ENCODE results near the gene RPLP1. TPM values are rescaled to one million over a fixed set of nuclear protein-coding genes. Genes with fewer than 3 reads are reported as not detected.

RPLP1 gene
- total and polyA plus RNA-seq, 9 donors: 175 to 3,255 (median 2,320) TPM

GRCh38 chr15:69480932-69481331 lies 28.3 kb downstream of the RPLP1 start:
- no peak for TF ChIP-seq EP300 (IDR thresholded peaks at IDR 0.05)
- no peak for TF ChIP-seq POLR2A (IDR thresholded peaks at IDR 0.05)
- no peak for TF ChIP-seq CTCF (IDR thresholded peaks at IDR 0.05)
- Histone ChIP-seq H3K27me3 (no peaks in the 10 kb centered on the region), H3K4me1 (ENCODE audit: insufficient read depth) (no peaks in the 10 kb centered on the region), H3K9me3 (no peaks in the 10 kb centered on the region), H3K4me3 (no peak overlapping the region), H3K27ac (no peak overlapping the region), H3K36me3 (no peaks in the 10 kb centered on the region)
- WGBS, 3 donors: 88 to 91% (median 88%) methylated on average over 3 of the region's 3 CpGs
- intact Hi-C loops (cut with DNase I): loop anchor here in 1 of 4 donors (10.0 kb wide), 1 partner anchor 774 kb away; no protein-coding TSS in a partner anchor
- DNase-seq: no peak

DNA sequence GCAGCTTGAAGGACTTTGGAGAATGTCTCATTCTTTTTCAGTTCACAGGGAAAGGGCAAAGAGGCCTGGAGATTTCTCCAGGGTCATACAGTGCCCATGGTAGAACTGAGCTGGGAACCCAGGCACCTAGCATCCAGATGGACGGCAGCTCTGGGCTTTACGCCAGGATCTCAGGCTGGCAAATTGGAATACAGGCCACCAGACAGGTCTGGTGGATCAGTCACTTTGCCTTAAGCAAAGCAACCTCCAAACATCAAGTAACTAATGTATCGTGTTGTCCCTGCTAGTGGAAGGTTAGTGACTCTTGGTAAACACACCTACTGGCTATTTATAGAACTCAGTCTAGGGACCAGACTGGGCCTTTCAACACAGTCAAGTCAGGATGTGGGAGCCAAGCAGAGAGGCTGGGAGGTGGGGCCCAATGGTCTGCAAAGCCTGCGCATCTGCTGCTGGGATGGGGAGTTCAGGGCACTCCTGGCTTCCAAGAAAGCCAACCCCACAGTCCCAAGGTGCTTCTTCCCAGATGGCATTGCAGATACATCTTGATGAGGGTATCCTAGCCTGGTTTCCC lies 30.2 kb downstream of the RPLP1 start:
- no peak overlapping the region for H3K27ac ChIP-seq
- DNase-seq: no peak
- H3K36me3 ChIP-seq: no peaks in the 10 kb centered on the region
- H3K27me3 ChIP-seq: no peaks in the 10 kb centered on the region
- 92 to 98% (median 93%) methylated on average over 4 of the region's 4 CpGs for WGBS, 3 donors
- H3K4me3 ChIP-seq: no peak overlapping the region
- no peak for TF ChIP-seq EP300 (IDR thresholded peaks at IDR 0.05)
- no peak for TF ChIP-seq POLR2A (IDR thresholded peaks at IDR 0.05)
- no peak for TF ChIP-seq CTCF (IDR thresholded peaks at IDR 0.05)
- no peaks in the 10 kb centered on the region for H3K4me1 ChIP-seq (ENCODE audit: insufficient read depth)
- no peaks in the 10 kb centered on the region for H3K9me3 ChIP-seq
- intact Hi-C loops (cut with DNase I): loop anchor here in 1 of 4 donors (10.0 kb wide), 1 partner anchor 772 kb away; no protein-coding TSS in a partner anchor

GRCh38 chr15:69484837-69485236 lies 32.2 kb downstream of the RPLP1 start:
- intact Hi-C loops (cut with DNase I): loop anchor here in 1 of 4 donors (10.0 kb wide), 1 partner anchor 770 kb away; no protein-coding TSS in a partner anchor
- no peaks in the 10 kb centered on the region for H3K36me3 ChIP-seq
- H3K4me1 ChIP-seq (ENCODE audit: insufficient read depth): peaks cover 6% of the 10 kb centered on the region
- H3K4me3 ChIP-seq: no peak overlapping the region
- DNase-seq: no peak
- 74 to 77% (median 74%) methylated on average over 6 of the region's 6 CpGs for WGBS, 3 donors
- H3K27me3 ChIP-seq: no peaks in the 10 kb centered on the region
- TF ChIP-seq POLR2A (IDR thresholded peaks at IDR 0.05) (no peak), EP300 (IDR thresholded peaks at IDR 0.05) (no peak), CTCF (IDR thresholded peaks at IDR 0.05) (no peak)
- no peaks in the 10 kb centered on the region for H3K9me3 ChIP-seq
- H3K27ac ChIP-seq: no peak overlapping the region

DNA sequence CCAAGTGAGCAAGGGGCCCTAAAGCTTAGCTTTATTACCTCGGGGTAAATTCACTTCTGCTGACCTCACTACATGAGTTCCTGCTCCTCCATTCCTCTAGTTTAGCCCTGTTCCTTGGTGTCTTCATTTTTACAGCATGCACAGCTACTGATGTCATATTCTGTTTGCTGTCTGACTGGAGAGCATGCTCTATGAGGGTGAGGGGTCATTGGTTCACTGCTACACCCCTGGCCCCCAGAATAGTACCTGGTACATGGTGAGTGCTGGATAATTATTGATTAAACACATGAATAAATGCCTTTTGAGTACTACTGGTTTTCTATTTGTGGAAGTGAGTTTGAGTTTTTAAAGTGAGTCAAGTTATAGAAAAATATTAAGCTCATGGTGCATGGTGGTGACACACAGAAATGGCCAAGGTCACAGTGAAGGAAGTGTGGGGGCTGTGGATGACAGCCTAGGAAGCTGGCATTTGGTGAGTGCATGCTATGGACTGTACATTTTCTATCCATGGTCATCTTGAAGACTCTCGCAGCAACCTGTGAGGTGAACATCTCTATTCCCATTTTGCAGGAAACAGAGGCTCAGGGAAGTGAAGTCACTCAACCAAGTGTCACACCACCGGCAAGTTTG lies 34.0 kb downstream of the RPLP1 start:
- DNase-seq: no peak
- no peaks in the 10 kb centered on the region for H3K27me3 ChIP-seq
- H3K27ac ChIP-seq: no peak overlapping the region
- H3K4me1 ChIP-seq (ENCODE audit: insufficient read depth): peaks cover 10% of the 10 kb centered on the region
- no peaks in the 10 kb centered on the region for H3K36me3 ChIP-seq
- no peak for TF ChIP-seq EP300 (IDR thresholded peaks at IDR 0.05)
- TF ChIP-seq CTCF (IDR thresholded peaks at IDR 0.05): no peak
- TF ChIP-seq POLR2A (IDR thresholded peaks at IDR 0.05): no peak
- no peak overlapping the region for H3K4me3 ChIP-seq
- intact Hi-C loops (cut with DNase I): loop anchor here in 1 of 4 donors (10.0 kb wide), 1 partner anchor 768 kb away; no protein-coding TSS in a partner anchor
- WGBS, 3 donors: 91 to 92% (median 92%) methylated on average over 3 of the region's 3 CpGs
- H3K9me3 ChIP-seq: no peaks in the 10 kb centered on the region

All from ovary (tissue), 9 donors.